Measurements from ENCODE around the gene NLN. TPM values are rescaled to one million over a fixed set of nuclear protein-coding genes. Genes with fewer than 3 reads are reported as not detected.
"Not testable (repeated sequence)": the region's sequence is repeated elsewhere in the genome, so short reads cannot be mapped to it uniquely, and the experiment has no call there.

Gene NLN
- total and polyA plus RNA-seq, 4 donors: 13.4 to 26.4 (median 19.1) TPM

- DNase-seq (ENCODE audit: low spot score): no peak
- Histone ChIP-seq H3K9me3 (ENCODE audit: control insufficient read depth in 4 of 4, low read length in 3 of 4) (no peaks in the 10 kb centered on the region), H3K27ac (ENCODE audit: low read depth in 1 of 2, low read length in 2 of 2) (no peak overlapping the region), H3K4me3 (ENCODE audit: low read depth in 1 of 3, low read length in 3 of 3) (no peak overlapping the region), H3K4me1 (ENCODE audit: control insufficient read depth in 4 of 4, insufficient read depth in 4 of 4, low read length in 3 of 4) (no peaks in the 10 kb centered on the region), H3K27me3 (ENCODE audit: control insufficient read depth in 4 of 4, insufficient read depth in 4 of 4, low read length in 3 of 4) (no peaks in the 10 kb centered on the region), H3K36me3 (ENCODE audit: control insufficient read depth in 4 of 4, insufficient read depth in 3 of 4, low read depth in 1 of 4, low read length in 3 of 4) (no peaks in the 10 kb centered on the region), H3K9ac (ENCODE audit: low read depth in 1 of 2, low read length in 2 of 2) (no peak overlapping the region)
- WGBS: 74% methylated on average over 5 of the region's 5 CpGs
- TF ChIP-seq RXRA (IDR thresholded peaks at IDR 0.05): no peak
- TF ChIP-seq TAF1 (conservative IDR thresholded peaks at IDR 0.05): no peak
- no peak for TF ChIP-seq JUND (IDR thresholded peaks at IDR 0.05)
- no peak for TF ChIP-seq MAX (IDR thresholded peaks at IDR 0.05)
- TF ChIP-seq EGR1 (IDR thresholded peaks at IDR 0.05; ENCODE audit: low read depth in 2 of 2): no peak
- TF ChIP-seq FOXA1 (IDR thresholded peaks at IDR 0.05): no peak
- TF ChIP-seq SP1 (IDR thresholded peaks at IDR 0.05): no peak
- no peak for TF ChIP-seq HNF4G (IDR thresholded peaks at IDR 0.05)
These were observed 149.2 kb downstream of the NLN start for GRCh38 chr5:65871182-65871581.

- not testable (repeated sequence) for H3K9me3 ChIP-seq (ENCODE audit: control insufficient read depth in 4 of 4, low read length in 3 of 4); H3K36me3 ChIP-seq (ENCODE audit: control insufficient read depth in 4 of 4, insufficient read depth in 3 of 4, low read depth in 1 of 4, low read length in 3 of 4); H3K4me3 ChIP-seq (ENCODE audit: low read depth in 1 of 3, low read length in 3 of 3); H3K9ac ChIP-seq (ENCODE audit: low read depth in 1 of 2, low read length in 2 of 2); DNase-seq (ENCODE audit: low spot score); H3K4me1 ChIP-seq (ENCODE audit: control insufficient read depth in 4 of 4, insufficient read depth in 4 of 4, low read length in 3 of 4); H3K27me3 ChIP-seq (ENCODE audit: control insufficient read depth in 4 of 4, insufficient read depth in 4 of 4, low read length in 3 of 4); H3K27ac ChIP-seq (ENCODE audit: low read depth in 1 of 2, low read length in 2 of 2)
- WGBS: 84% methylated on average over 5 of the region's 5 CpGs
These were observed 149.8 kb downstream of the NLN start for GRCh38 chr5:65871776-65872175.

DNA sequence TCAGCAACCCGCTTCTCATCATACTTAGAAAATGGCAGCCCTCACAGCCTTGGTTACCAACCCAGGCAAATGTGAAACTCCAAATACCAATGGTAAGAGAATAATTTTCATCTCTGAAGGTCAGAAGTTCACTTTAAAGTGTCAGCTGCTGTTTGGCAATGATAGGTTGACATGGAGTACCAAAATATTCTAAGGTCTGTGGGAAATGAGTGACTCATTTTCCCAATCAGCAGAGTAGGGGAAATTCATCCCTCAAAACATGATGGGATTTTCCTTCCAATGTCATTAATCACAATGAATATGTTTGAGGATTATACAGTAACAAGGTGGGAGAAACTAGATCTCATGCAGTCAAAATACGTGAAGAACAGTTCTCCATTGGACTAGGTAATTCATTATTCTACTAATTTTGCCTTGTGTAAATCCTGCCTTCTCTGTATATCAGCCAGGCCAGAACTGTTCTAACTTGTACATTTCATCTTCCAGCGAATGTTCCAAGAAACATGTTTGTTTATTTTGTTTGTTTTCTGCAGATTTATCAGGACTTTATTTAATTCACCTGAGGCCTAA is 151.3 kb downstream of the NLN start:
- Histone ChIP-seq H3K9me3 (ENCODE audit: control insufficient read depth in 4 of 4, low read length in 3 of 4) (no peaks in the 10 kb centered on the region), H3K4me3 (ENCODE audit: low read depth in 1 of 3, low read length in 3 of 3) (no peak overlapping the region), H3K4me1 (ENCODE audit: control insufficient read depth in 4 of 4, insufficient read depth in 4 of 4, low read length in 3 of 4) (no peaks in the 10 kb centered on the region), H3K9ac (ENCODE audit: low read depth in 1 of 2, low read length in 2 of 2) (no peak overlapping the region), H3K27ac (ENCODE audit: low read depth in 1 of 2, low read length in 2 of 2) (no peak overlapping the region), H3K36me3 (ENCODE audit: control insufficient read depth in 4 of 4, insufficient read depth in 3 of 4, low read depth in 1 of 4, low read length in 3 of 4) (no peaks in the 10 kb centered on the region), H3K27me3 (ENCODE audit: control insufficient read depth in 4 of 4, insufficient read depth in 4 of 4, low read length in 3 of 4) (no peaks in the 10 kb centered on the region)
- TF ChIP-seq RAD21 (IDR thresholded peaks at IDR 0.05) (no peak), JUND (IDR thresholded peaks at IDR 0.05) (no peak), FOXA2 (IDR thresholded peaks at IDR 0.05) (no peak), SP1 (IDR thresholded peaks at IDR 0.05) (no peak), EGR1 (IDR thresholded peaks at IDR 0.05; ENCODE audit: low read depth in 2 of 2) (no peak), NR2F2 (IDR thresholded peaks at IDR 0.05) (no peak), CTCF (IDR thresholded peaks at IDR 0.05; ENCODE audit: low read depth, low read length, missing input control) (no peak), MAX (IDR thresholded peaks at IDR 0.05) (no peak), HNF4G (IDR thresholded peaks at IDR 0.05) (no peak), TAF1 (conservative IDR thresholded peaks at IDR 0.05) (no peak), YY1 (IDR thresholded peaks at IDR 0.05) (no peak)
- TF ChIP-seq, protein P1, sequence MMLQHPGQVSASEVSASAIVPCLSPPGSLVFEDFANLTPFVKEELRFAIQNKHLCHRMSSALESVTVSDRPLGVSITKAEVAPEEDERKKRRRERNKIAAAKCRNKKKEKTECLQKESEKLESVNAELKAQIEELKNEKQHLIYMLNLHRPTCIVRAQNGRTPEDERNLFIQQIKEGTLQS (IDR thresholded peaks at IDR 0.05): no peak
- 75% methylated on average over 3 of the region's 3 CpGs for WGBS
- no peak for DNase-seq (ENCODE audit: low spot score)

All from liver (tissue), 9 donors.